Spleen (tissue), 11 donors: ENCODE results near the gene PGAP2. TPM values are rescaled to one million over a fixed set of nuclear protein-coding genes. Genes with fewer than 3 reads are reported as not detected.
"Not testable (repeated sequence)": the region's sequence is repeated elsewhere in the genome, so short reads cannot be mapped to it uniquely, and the experiment has no call there.

ENCODE experiments used
- DNase-seq: peaks from one replicate; pipeline ENCODE4 v3.0.0-alpha.2; 2020
- H3K27ac ChIP-seq, 8 donors: fragments of 200-600 bp; sonication (generic) in 7 of 8; 1 replicate in 4 of 8; 2 replicates in 4 of 8; pipeline versions ENCODE4 v1.5.0 to v1.8.0; 2016 to 2021; ENCODE audit warnings: inconsistent platforms in 4 of 8, mild to moderate bottlenecking in 4 of 8, moderate library complexity in 1 of 8
- H3K27me3 ChIP-seq, 7 donors: fragments of 200-600 bp; sonication (generic) in 6 of 7; replicated peaks in 1 of 7; 1 replicate in 4 of 7; 2 replicates in 3 of 7; pipeline versions ENCODE4 v1.5.0 to v1.8.0; 2016 to 2021; ENCODE audit warnings: inconsistent platforms in 3 of 7, mild to moderate bottlenecking in 1 of 7
- H3K36me3 ChIP-seq, 6 donors: fragments of 200-600 bp; sonication (generic) in 5 of 6; 1 replicate in 4 of 6; 2 replicates in 2 of 6; pipeline versions ENCODE4 v1.5.0 to v1.8.0; 2016 to 2021; ENCODE audit warnings: inconsistent platforms in 2 of 6
- H3K4me1 ChIP-seq, 6 donors: fragments of 200-600 bp; sonication (generic) in 5 of 6; 1 replicate in 3 of 6; 2 replicates in 3 of 6; pipeline versions ENCODE4 v1.5.0 to v1.8.0; 2016 to 2021; ENCODE audit warnings: inconsistent platforms in 3 of 6
- H3K4me3 ChIP-seq, 8 donors: fragments of 200-600 bp; sonication (generic) in 7 of 8; 1 replicate in 4 of 8; 2 replicates in 4 of 8; pipeline versions ENCODE4 v1.5.0 to v1.8.0; 2016 to 2021; ENCODE audit warnings: inconsistent platforms in 4 of 8, mild to moderate bottlenecking in 4 of 8, moderate library complexity in 2 of 8
- H3K9me3 ChIP-seq, 8 donors: fragments of 200-600 bp; sonication (generic) in 7 of 8; 1 replicate in 4 of 8; 2 replicates in 4 of 8; pipeline versions ENCODE4 v1.5.0 to v1.8.0; 2016 to 2021; ENCODE audit warnings: inconsistent platforms in 4 of 8
- POLR2A ChIP-seq, 3 donors: fragments of 450-650 bp; IDR thresholded peaks; one replicate each; pipeline ENCODE4 v1.5.1; 2017; ENCODE audit warnings: antibody characterized with exemption in 3 of 3, mild to moderate bottlenecking in 1 of 3
- POLR2AphosphoS5 ChIP-seq, 3 donors: sonication (generic); formaldehyde crosslinking; IDR thresholded peaks; one replicate each; pipeline ENCODE4 v1.5.1; 2017; ENCODE audit warnings: antibody characterized with exemption in 3 of 3
- whole genome bisulfite sequencing, 5 donors: extraction: QIAGEN DNeasy Blood & Tissue Kit in 3 of 5; methylation state at CpG; one replicate each; pipeline versions ENCODE4 v1.1.5 to v1.1.7; 2013 to 2018; 5-methylcytosine and 5-hydroxymethylcytosine counted together
- intact Hi-C: fragments of 100-400 bp; cut with DNase I; formaldehyde crosslinking; loops from one replicate; pipeline ENCODE4 v1.15.0; 2023; ENCODE audit warnings: low total_unique reads
- polyA plus RNA-seq, 3 donors: library from polyadenylated mRNA; stranded (reverse); fragments of 200-250 nt; gene quantifications; one replicate each; pipeline ENCODE4 v1.2.1, GENCODE V29; 2013
- total RNA-seq, 7 donors: library from RNA; depleted of rRNA in 3 of 7; stranded (reverse); fragments of >200 nt in 3 of 7; fragmentation: NEBNext Ultra II Directional in 4 of 7; extraction: Animal tissue kit (Norgen Biotek cat#: 25700) in 4 of 7; gene quantifications; one replicate each; pipeline versions ENCODE4 v1.1.0 to v1.2.1, GENCODE V29; 2016 to 2021
- TF ChIP-seq, protein P1 (sequence below), 11 experiments: fragments of 200-600 bp in 7 of 11; fragments of 450-650 bp in 4 of 11; sonication (generic) in 4 of 11; IDR thresholded peaks in 8 of 11; conservative IDR thresholded peaks in 3 of 11; 1 replicate in 7 of 11; 2 replicates in 4 of 11; pipeline versions ENCODE4 v1.4.0 to v1.8.0; 2016 to 2021; ENCODE audit warnings: antibody characterized with exemption in 11 of 11, inconsistent platforms in 4 of 11, mild to moderate bottlenecking in 1 of 11
- donor health status: healthy with polysubstance abuse.
- donor health status: DM: no; HTN: no; CAD: no; lungs with moderate emphysema.
- donor health status: DM: no; HTN: no; CAD: no.
- donor health status: Bipolar disorder and iron deficiency.
- donor health status: healthy.
- donor health status: DM: no; HTN: no; CAD: no.
- donor health status: DM: yes; HTN: yes; CAD: no.

PGAP2 gene
- total and polyA plus RNA-seq, 10 donors: 10.7 to 22.2 (median 15.0) TPM

DNA sequence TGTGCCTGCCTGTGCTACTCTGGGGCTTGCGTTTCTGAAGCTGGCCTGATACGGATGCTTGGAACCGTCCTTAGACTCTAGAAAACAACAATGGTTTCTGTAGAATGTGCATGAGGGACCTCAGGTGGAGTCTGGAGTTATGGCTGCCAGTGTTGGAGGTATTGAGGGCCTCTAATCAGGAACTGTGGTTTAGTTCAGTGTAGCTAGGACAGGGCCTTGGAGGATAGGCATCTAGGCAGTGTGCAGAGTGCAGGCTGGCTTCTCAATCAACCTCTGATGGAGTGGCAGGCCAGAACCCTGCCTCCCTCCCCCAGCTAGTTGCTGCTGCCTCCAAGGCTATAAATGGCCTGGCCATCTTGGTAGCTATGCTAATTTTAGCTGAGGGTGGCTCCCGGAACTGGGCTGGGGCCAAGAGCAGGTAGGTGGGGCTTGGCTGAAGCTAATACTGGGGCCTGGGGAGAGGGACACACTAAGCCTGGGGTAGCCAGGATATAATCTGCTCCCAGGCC is 51.1 kb downstream of the PGAP2 start:
- Histone ChIP-seq H3K36me3 (no peaks in the 10 kb centered on the region), H3K27ac (peak overlapping the region in 6 of 8 donors; percentile 5 to 100 (median 72)), H3K4me1 (peaks cover 46 to 89% (median 83%) of the 10 kb centered on the region in 6 donors), H3K4me3 (peak overlapping the region in 3 of 8 donors; percentile 6 to 94 (median 85)), H3K27me3 (no peaks in the 10 kb centered on the region), H3K9me3 (no peaks in the 10 kb centered on the region)
- intact Hi-C loops: loop anchor here (5.0 kb wide), 1 partner anchor 88 kb away; no protein-coding TSS in a partner anchor
- TF ChIP-seq POLR2AphosphoS5 (IDR thresholded peaks at IDR 0.05) (no peak), POLR2A (IDR thresholded peaks at IDR 0.05) (no peak)
- TF ChIP-seq, protein P1, sequence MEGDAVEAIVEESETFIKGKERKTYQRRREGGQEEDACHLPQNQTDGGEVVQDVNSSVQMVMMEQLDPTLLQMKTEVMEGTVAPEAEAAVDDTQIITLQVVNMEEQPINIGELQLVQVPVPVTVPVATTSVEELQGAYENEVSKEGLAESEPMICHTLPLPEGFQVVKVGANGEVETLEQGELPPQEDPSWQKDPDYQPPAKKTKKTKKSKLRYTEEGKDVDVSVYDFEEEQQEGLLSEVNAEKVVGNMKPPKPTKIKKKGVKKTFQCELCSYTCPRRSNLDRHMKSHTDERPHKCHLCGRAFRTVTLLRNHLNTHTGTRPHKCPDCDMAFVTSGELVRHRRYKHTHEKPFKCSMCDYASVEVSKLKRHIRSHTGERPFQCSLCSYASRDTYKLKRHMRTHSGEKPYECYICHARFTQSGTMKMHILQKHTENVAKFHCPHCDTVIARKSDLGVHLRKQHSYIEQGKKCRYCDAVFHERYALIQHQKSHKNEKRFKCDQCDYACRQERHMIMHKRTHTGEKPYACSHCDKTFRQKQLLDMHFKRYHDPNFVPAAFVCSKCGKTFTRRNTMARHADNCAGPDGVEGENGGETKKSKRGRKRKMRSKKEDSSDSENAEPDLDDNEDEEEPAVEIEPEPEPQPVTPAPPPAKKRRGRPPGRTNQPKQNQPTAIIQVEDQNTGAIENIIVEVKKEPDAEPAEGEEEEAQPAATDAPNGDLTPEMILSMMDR (IDR thresholded peaks at IDR 0.05 in 8 of 11, conservative IDR thresholded peaks at IDR 0.05 in 3 of 11): no peak
- WGBS, 5 donors: 56 to 67% (median 66%) methylated on average over 3 to 4 of the region's 4 CpGs
- peak; percentile 81 for DNase-seq

DNA sequence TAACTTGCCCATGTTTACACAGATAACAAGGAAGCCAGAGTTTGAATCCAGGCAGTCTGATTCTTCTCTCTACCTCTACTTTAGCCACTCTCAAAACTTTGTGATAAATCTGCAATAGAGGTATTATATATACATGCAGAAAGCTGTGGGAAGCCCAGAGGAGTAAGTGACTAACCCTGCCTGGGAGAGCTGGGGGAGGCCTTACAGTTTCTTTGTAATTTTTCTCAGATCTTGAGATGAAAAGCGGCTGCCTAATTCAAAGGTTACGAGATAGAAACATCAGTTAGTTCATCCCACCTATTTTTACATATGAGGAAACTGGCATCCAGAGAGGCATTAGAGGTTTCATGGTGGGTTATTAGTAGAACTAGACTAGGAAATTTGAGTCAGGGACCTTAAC is 52.0 kb downstream of the PGAP2 start:
- no peak for TF ChIP-seq POLR2AphosphoS5 (IDR thresholded peaks at IDR 0.05)
- TF ChIP-seq, protein P1 (IDR thresholded peaks at IDR 0.05 in 8 of 11, conservative IDR thresholded peaks at IDR 0.05 in 3 of 11): no peak
- TF ChIP-seq POLR2A (IDR thresholded peaks at IDR 0.05): no peak
- Histone ChIP-seq H3K4me3 (peak overlapping the region in 3 of 8 donors; percentile 1 to 85 (median 10)), H3K27me3 (no peaks in the 10 kb centered on the region), H3K9me3 (no peaks in the 10 kb centered on the region), H3K36me3 (no peaks in the 10 kb centered on the region), H3K27ac (peak overlapping the region in 3 of 8 donors; percentile 34 to 100 (median 99)), H3K4me1 (peaks cover 55 to 93% (median 88%) of the 10 kb centered on the region in 6 donors)
- no peak for DNase-seq
- 70 to 90% (median 83%) methylated on average over 2 of the region's 2 CpGs for WGBS, 5 donors
- intact Hi-C loops: no loop called here

DNA sequence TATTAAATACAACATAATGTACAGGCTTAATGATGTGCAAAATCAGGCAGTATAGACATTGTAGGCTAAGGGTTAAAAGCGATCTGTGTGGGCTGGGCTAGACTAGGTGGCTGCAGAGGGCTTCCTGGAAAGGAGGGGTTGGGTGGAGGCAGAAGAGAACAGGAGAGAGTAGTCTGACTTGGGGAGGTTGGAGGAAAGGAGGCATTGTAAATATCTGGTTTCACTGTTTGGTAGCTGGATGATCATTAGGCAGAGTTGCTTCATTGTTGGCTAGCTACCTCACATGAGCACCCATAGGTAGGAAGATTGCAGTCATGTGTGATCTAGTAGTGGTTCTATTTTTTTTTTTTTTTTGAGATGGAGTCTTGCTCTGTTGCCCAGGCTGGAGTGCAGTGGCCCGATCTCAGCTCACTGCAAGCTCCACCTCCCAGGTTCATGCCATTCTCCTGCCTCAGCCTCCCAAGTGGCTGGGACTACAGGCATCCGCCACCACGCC is 52.6 kb downstream of the PGAP2 start:
- intact Hi-C loops, DNase-seq, H3K9me3 ChIP-seq, H3K27me3 ChIP-seq, H3K36me3 ChIP-seq: not testable (repeated sequence)
- H3K4me1 ChIP-seq: peaks cover 61 to 99% (median 93%) of the 10 kb centered on the region in 6 donors
- H3K27ac ChIP-seq: peak overlapping the region in 3 of 8 donors; percentile 34 to 100 (median 99)
- H3K4me3 ChIP-seq: peak overlapping the region in 3 of 8 donors; percentile 1 to 85 (median 10)
- WGBS, 5 donors: 58 to 72% (median 71%) methylated on average over 3 to 4 of the region's 4 CpGs

DNA sequence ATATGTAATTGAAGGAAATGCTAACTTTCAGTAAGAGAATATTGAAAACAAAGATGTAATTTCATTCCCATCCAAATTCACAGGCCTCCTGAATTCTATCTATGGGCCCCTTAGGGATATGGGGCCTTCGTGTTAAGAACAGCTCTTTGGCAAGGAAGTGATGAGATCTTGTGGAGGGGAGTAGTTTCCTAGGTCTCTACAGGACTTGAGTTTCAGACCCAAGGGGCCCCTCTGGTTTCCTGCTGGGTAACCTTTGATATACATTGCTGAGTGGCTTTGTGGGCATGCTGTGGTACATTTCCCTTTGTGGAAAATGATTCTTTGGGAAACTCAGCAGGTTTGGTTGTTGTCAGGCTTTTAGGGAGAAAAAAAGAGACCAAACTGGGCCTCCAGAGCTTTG is 53.3 kb downstream of the PGAP2 start:
- H3K4me1 ChIP-seq: peaks cover 69 to 100% (median 94%) of the 10 kb centered on the region in 6 donors
- no peaks in the 10 kb centered on the region for H3K36me3 ChIP-seq
- WGBS, 5 donors: 13 to 15% (median 15%) methylated on average over 1 of the region's 1 CpG
- intact Hi-C loops: no loop called here
- peak overlapping the region in 4 of 8 donors; percentile 6 to 100 (median 66) for H3K27ac ChIP-seq
- H3K4me3 ChIP-seq: peak overlapping the region in 1 of 8 donors; percentile 85
- TF ChIP-seq POLR2AphosphoS5 (IDR thresholded peaks at IDR 0.05) (no peak), POLR2A (IDR thresholded peaks at IDR 0.05) (no peak)
- TF ChIP-seq, protein P1 (IDR thresholded peaks at IDR 0.05 in 8 of 11, conservative IDR thresholded peaks at IDR 0.05 in 3 of 11): no peak
- DNase-seq: no peak
- H3K27me3 ChIP-seq: no peaks in the 10 kb centered on the region
- no peaks in the 10 kb centered on the region for H3K9me3 ChIP-seq
